Uterus (tissue), 2 donors: ENCODE measurements around the gene DNAJC17.

Experiments
- POLR2A ChIP-seq, 2 donors: fragments of 450-650 bp; IDR thresholded peaks; one replicate each; pipeline ENCODE4 v1.6.1; 2016; ENCODE audit warnings: antibody characterized with exemption in 2 of 2, mild to moderate bottlenecking in 1 of 2, moderate library complexity in 1 of 2
- TF ChIP-seq, protein P1 (sequence below), 4 experiments: fragments of 200-600 bp in 2 of 4; fragments of 450-650 bp in 2 of 4; sonication (generic) in 2 of 4; IDR thresholded peaks; one replicate each; pipeline ENCODE4 v1.5.1; 2016 to 2019; ENCODE audit warnings: antibody characterized with exemption in 4 of 4, mild to moderate bottlenecking in 2 of 4, moderate library complexity in 1 of 4

DNA sequence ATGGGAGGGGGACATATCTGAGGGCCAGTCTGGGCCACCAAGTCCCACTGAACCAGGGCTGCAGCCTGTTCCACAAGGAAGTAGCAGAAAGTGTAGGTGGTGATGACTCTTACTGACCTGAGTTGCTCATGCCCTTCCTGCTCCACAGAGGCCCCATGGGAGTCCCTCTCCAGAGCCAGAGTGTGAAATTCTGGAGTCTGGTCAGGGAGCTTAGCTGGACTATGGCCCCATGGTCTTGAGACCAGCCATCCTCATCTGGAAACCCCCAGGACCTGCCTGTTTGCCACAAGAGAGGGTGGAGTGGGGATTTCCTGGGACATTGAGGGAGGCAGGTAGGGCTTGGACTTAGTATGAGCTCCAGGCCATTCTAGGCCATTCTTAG, 39.6 kb upstream of the DNAJC17 start:
- TF ChIP-seq POLR2A (IDR thresholded peaks at IDR 0.05): no peak
- TF ChIP-seq, protein P1, sequence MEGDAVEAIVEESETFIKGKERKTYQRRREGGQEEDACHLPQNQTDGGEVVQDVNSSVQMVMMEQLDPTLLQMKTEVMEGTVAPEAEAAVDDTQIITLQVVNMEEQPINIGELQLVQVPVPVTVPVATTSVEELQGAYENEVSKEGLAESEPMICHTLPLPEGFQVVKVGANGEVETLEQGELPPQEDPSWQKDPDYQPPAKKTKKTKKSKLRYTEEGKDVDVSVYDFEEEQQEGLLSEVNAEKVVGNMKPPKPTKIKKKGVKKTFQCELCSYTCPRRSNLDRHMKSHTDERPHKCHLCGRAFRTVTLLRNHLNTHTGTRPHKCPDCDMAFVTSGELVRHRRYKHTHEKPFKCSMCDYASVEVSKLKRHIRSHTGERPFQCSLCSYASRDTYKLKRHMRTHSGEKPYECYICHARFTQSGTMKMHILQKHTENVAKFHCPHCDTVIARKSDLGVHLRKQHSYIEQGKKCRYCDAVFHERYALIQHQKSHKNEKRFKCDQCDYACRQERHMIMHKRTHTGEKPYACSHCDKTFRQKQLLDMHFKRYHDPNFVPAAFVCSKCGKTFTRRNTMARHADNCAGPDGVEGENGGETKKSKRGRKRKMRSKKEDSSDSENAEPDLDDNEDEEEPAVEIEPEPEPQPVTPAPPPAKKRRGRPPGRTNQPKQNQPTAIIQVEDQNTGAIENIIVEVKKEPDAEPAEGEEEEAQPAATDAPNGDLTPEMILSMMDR (IDR thresholded peaks at IDR 0.05): no peak
